HCT116 (cell line): ENCODE measurements around the gene KRT7. TPM values are rescaled to one million over a fixed set of nuclear protein-coding genes. Genes with fewer than 3 reads are reported as not detected.

Experiments
- ATAC-seq: fragments of 200-7000 bp; cut with Tn5 transposase; 2 replicates; pipeline ENCODE4 v1.9.1; 2020; ENCODE audit warnings: mild to moderate bottlenecking, moderate library complexity
- BruUV-seq: library from RNA; stranded (reverse); fragments of 400-500 nt; replicated peaks from 2 replicates; lab custom pipeline; 2021; lab: Mats Ljungman, UMichigan
- CTCF ChIA-PET: fragments of 300-600 bp; sonication (Branson Sonifier 250); formaldehyde crosslinking; loops from one replicate; lab custom pipeline; 2021; ENCODE audit warnings: antibody characterized with exemption; lab: Charles Lee
- POLR2A ChIA-PET: fragments of 300-600, 350-600 bp; sonication (Branson Sonifier 250); formaldehyde crosslinking; loops from one replicate; lab custom pipeline; 2021; ENCODE audit warnings: antibody characterized with exemption; lab: Charles Lee
- RAD21 ChIA-PET, 2 experiments: fragments of 300-600 bp; sonication (Branson Sonifier 250); formaldehyde crosslinking; loops; one replicate each; lab custom pipeline; 2023; ENCODE audit warnings: low total read pairs in 2 of 2; ENCODE audit not compliant: uncharacterized antibody in 2 of 2, unreplicated experiment in 2 of 2, low non-redundant PET in 1 of 2; lab: Charles Lee
- DNase-seq: peaks from one replicate; pipeline ENCODE4 v3.0.0-alpha.2; 2010; ENCODE audit warnings: low read depth, low spot score
- H2AFZ ChIP-seq: fragments of 200-600 bp; shearing (Covaris generic), sonication (generic); 2 replicates; pipeline ENCODE4 v1.6.1; 2017; ENCODE audit warnings: low read depth, mixed run types, mixed read lengths, antibody characterized with exemption, low read length; ENCODE audit not compliant: poor library complexity, severe bottlenecking
- H3K27ac ChIP-seq: 2 replicates; pipeline ENCODE4 v1.5.1; 2012; ENCODE audit warnings: low read depth, low read length
- H3K27me3 ChIP-seq: fragments of 200-600 bp; sonication (generic); 2 replicates; pipeline ENCODE4 v1.6.1; 2016; ENCODE audit warnings: mixed run types, low read length, mixed read lengths; ENCODE audit not compliant: insufficient read depth
- H3K36me3 ChIP-seq, 2 experiments: fragments of 200-500 bp in 1 of 2; fragments of 200-600 bp in 1 of 2; sonication (Bioruptor generic) in 1 of 2; sonication (generic) in 1 of 2; 2 replicates each; pipeline versions ENCODE4 v1.5.1 to v1.6.1; 2014 to 2016; ENCODE audit warnings: low read length in 2 of 2, inconsistent platforms in 1 of 2, mixed read lengths in 1 of 2, mixed run types in 1 of 2; ENCODE audit not compliant: insufficient read depth in 2 of 2, control insufficient read depth in 1 of 2
- H3K4me1 ChIP-seq, 2 experiments: fragments of 200-600 bp in 1 of 2; sonication (generic) in 1 of 2; 2 replicates each; pipeline versions ENCODE4 v1.5.1 to v1.6.1; 2012 to 2017; ENCODE audit warnings: low read length in 2 of 2, inconsistent platforms in 1 of 2, mild to moderate bottlenecking in 1 of 2, mixed read lengths in 1 of 2, mixed run types in 1 of 2, moderate library complexity in 1 of 2; ENCODE audit not compliant: insufficient read depth in 2 of 2, control insufficient read depth in 1 of 2
- H3K4me2 ChIP-seq: fragments of 200-600 bp; sonication (generic); 2 replicates; pipeline ENCODE4 v1.6.1; 2017; ENCODE audit warnings: mixed run types, low read length, mixed read lengths
- H3K4me3 ChIP-seq, 2 experiments: fragments of 200-600 bp in 1 of 2; sonication (generic) in 1 of 2; replicated peaks in 1 of 2; 2 replicates each; pipeline ENCODE4 v1.5.1; 2011 to 2016; ENCODE audit warnings: low read length in 2 of 2, control low read depth in 1 of 2, low read depth in 1 of 2, mild to moderate bottlenecking in 1 of 2, mixed read lengths in 1 of 2, mixed run types in 1 of 2
- H3K79me2 ChIP-seq: fragments of 200-600 bp; sonication (generic); 2 replicates; pipeline ENCODE4 v1.6.1; 2017; ENCODE audit warnings: mild to moderate bottlenecking, mixed run types, low read length, moderate library complexity, mixed read lengths; ENCODE audit not compliant: insufficient read depth
- H3K9ac ChIP-seq: fragments of 200-600 bp; sonication (generic); 2 replicates; pipeline ENCODE4 v1.6.1; 2016; ENCODE audit warnings: low read length, mixed read lengths
- H3K9me2 ChIP-seq: fragments of 200-600 bp; sonication (generic), shearing (Covaris generic); 2 replicates; pipeline ENCODE4 v1.6.1; 2017; ENCODE audit warnings: mixed run types, mild to moderate bottlenecking, moderate library complexity; ENCODE audit not compliant: insufficient read depth
- H3K9me3 ChIP-seq, 2 experiments: fragments of 200-500 bp in 1 of 2; fragments of 200-600 bp in 1 of 2; sonication (Bioruptor generic) in 1 of 2; sonication (generic) in 1 of 2; 2 replicates each; pipeline ENCODE4 v1.6.1; 2014 to 2017; ENCODE audit warnings: low read length in 2 of 2, mixed read lengths in 2 of 2, inconsistent platforms in 1 of 2, low read depth in 1 of 2, mild to moderate bottlenecking in 1 of 2, mixed run types in 1 of 2, moderate library complexity in 1 of 2; ENCODE audit not compliant: control insufficient read depth in 1 of 2, insufficient read depth in 1 of 2
- H4K20me1 ChIP-seq: fragments of 200-600 bp; sonication (generic), shearing (Covaris generic); 2 replicates; pipeline ENCODE4 v1.6.1; 2017; ENCODE audit warnings: mixed run types, mild to moderate bottlenecking, moderate library complexity; ENCODE audit not compliant: insufficient read depth
- CBX3 ChIP-seq: IDR thresholded peaks from 2 replicates; pipeline ENCODE4 v1.6.1; 2012; ENCODE audit warnings: low read depth
- CEBPB ChIP-seq: IDR thresholded peaks from 2 replicates; pipeline ENCODE4 v1.6.1; 2012; ENCODE audit warnings: low read depth
- CTCF ChIP-seq, 3 experiments: fragments of 200-600 bp in 1 of 3; sonication (generic) in 1 of 3; IDR thresholded peaks in 2 of 3; conservative IDR thresholded peaks in 1 of 3; 2 replicates each; pipeline ENCODE4 v1.5.1; 2012 to 2017; ENCODE audit warnings: low read depth in 2 of 3, low read length in 2 of 3, antibody characterized with exemption in 1 of 3, borderline replicate concordance in 1 of 3, control low read depth in 1 of 3, mild to moderate bottlenecking in 1 of 3, mixed read lengths in 1 of 3, mixed run types in 1 of 3, moderate library complexity in 1 of 3; ENCODE audit not compliant: insufficient read depth in 1 of 3
- EGR1 ChIP-seq: IDR thresholded peaks from 2 replicates; pipeline ENCODE4 v1.6.1; 2012; ENCODE audit warnings: low read depth
- EZH2 ChIP-seq: fragments of 200-600 bp; sonication (generic); IDR thresholded peaks from 2 replicates; pipeline ENCODE4 v1.6.1; 2017; ENCODE audit warnings: antibody characterized with exemption, mixed run types
- EZH2phosphoT487 ChIP-seq: fragments of 200-600 bp; IDR thresholded peaks from 2 replicates; pipeline ENCODE4 v1.6.1; 2018; ENCODE audit warnings: antibody characterized with exemption, borderline replicate concordance
- FOSL1 ChIP-seq: IDR thresholded peaks from 2 replicates; pipeline ENCODE4 v1.6.1; 2012; ENCODE audit warnings: low read depth
- JUND ChIP-seq: IDR thresholded peaks from 2 replicates; pipeline ENCODE4 v1.6.1; 2012
- MAX ChIP-seq: IDR thresholded peaks from 2 replicates; pipeline ENCODE4 v1.6.1; 2012
- POLR2A ChIP-seq: IDR thresholded peaks from 2 replicates; pipeline ENCODE4 v1.7.0; 2011; ENCODE audit warnings: borderline replicate concordance; ENCODE audit not compliant: insufficient read depth, insufficient read length; ENCODE audit errors: extremely low read depth
- POLR2AphosphoS5 ChIP-seq: IDR thresholded peaks from 2 replicates; pipeline ENCODE4 v1.6.1; 2011; ENCODE audit warnings: mild to moderate bottlenecking, low read depth, low read length, moderate library complexity
- RAD21 ChIP-seq: IDR thresholded peaks from 2 replicates; pipeline ENCODE4 v1.6.1; 2012; ENCODE audit warnings: low read depth, mild to moderate bottlenecking
- SIN3A ChIP-seq: IDR thresholded peaks from 2 replicates; pipeline ENCODE4 v1.6.1; 2012; ENCODE audit warnings: low read depth
- SP1 ChIP-seq: IDR thresholded peaks from 2 replicates; pipeline ENCODE4 v1.6.1; 2012; ENCODE audit warnings: low read depth
- SRF ChIP-seq: IDR thresholded peaks from 2 replicates; pipeline ENCODE4 v1.6.1; 2012; ENCODE audit warnings: low read depth
- YY1 ChIP-seq: IDR thresholded peaks from 2 replicates; pipeline ENCODE4 v1.6.1; 2011; ENCODE audit warnings: low read length, low read depth, moderate library complexity, mild to moderate bottlenecking; ENCODE audit not compliant: insufficient replicate concordance; ENCODE audit errors: extremely low read depth
- ZNF274 ChIP-seq: fragments of 200-500 bp; sonication (Bioruptor generic); IDR thresholded peaks from 2 replicates; pipeline ENCODE4 v1.6.1; 2014; ENCODE audit warnings: mild to moderate bottlenecking, low read depth, low read length, inconsistent platforms
- intact Hi-C: fragments of 100-400 bp; cut with micrococcal nuclease; formaldehyde crosslinking; loops from 2 replicates; pipeline ENCODE4 v1.10.0; 2022
- total RNA-seq: library from RNA; stranded (reverse); gene quantifications from one replicate; pipeline ENCODE4 v1.2.1, GENCODE V29; 2021; ENCODE audit not compliant: unreplicated experiment
- TF ChIP-seq, protein P1 (sequence below): IDR thresholded peaks from 2 replicates; pipeline ENCODE4 v1.6.1; 2012
- TF ChIP-seq, protein P2 (sequence below): IDR thresholded peaks from 2 replicates; pipeline ENCODE4 v1.6.1; 2011; ENCODE audit warnings: mild to moderate bottlenecking, low read length, moderate library complexity; ENCODE audit not compliant: insufficient replicate concordance; ENCODE audit errors: extremely low read depth

The KRT7 gene
- total RNA-seq, 1 experiment from 2014 or later, result 72.6 TPM

- no peaks in the 10 kb centered on the region for H3K9me3 ChIP-seq
- ATAC-seq, result no peak
- ChIA-PET RAD21 (no interaction called here), CTCF (interaction anchor here (0.8 to 1.7 kb wide), 3 partner anchors 11 to 39 kb away, joined by 3 to 4 read pairs (median 3); no protein-coding TSS in a partner anchor), POLR2A (interaction anchor here (0.9 to 1.7 kb wide), 3 partner anchors 16 to 40 kb away, joined by 3 to 4 read pairs (median 3); no protein-coding TSS in a partner anchor)
- no peaks in the 10 kb centered on the region for H3K79me2 ChIP-seq
- H3K9ac ChIP-seq, result peak overlapping the region; percentile 38
- H3K27ac ChIP-seq, result no peak overlapping the region
- no peaks in the 10 kb centered on the region for H4K20me1 ChIP-seq
- intact Hi-C loops, result no loop called here
- BruUV-seq, result no TSS peak
- DNase-seq, result no peak
- peaks cover 54 to 96% of the 10 kb centered on the region in 2 experiments for H3K4me1 ChIP-seq
- H3K9me2 ChIP-seq, result no peaks in the 10 kb centered on the region
- TF ChIP-seq, protein P1, sequence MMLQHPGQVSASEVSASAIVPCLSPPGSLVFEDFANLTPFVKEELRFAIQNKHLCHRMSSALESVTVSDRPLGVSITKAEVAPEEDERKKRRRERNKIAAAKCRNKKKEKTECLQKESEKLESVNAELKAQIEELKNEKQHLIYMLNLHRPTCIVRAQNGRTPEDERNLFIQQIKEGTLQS, result no peak
- TF ChIP-seq YY1 (no peak), ZNF274 (no peak), JUND (no peak), POLR2AphosphoS5 (no peak), CTCF (IDR thresholded peaks at IDR 0.05 in 2 of 3, conservative IDR thresholded peaks at IDR 0.05 in 1 of 3; ENCODE audit: borderline replicate concordance in 1 of 3, insufficient read depth in 1 of 3, low read depth in 2 of 3, low read length in 2 of 3) (no peak; a peak in 1 of 6 replicates), EZH2 (no peak), SP1 (no peak), SRF (no peak), CEBPB (no peak), POLR2A (no peak), EZH2phosphoT487 (no peak), EGR1 (no peak), SIN3A (no peak), CBX3 (no peak), MAX (no peak), RAD21 (no peak), FOSL1 (no peak)
- TF ChIP-seq, protein P2, sequence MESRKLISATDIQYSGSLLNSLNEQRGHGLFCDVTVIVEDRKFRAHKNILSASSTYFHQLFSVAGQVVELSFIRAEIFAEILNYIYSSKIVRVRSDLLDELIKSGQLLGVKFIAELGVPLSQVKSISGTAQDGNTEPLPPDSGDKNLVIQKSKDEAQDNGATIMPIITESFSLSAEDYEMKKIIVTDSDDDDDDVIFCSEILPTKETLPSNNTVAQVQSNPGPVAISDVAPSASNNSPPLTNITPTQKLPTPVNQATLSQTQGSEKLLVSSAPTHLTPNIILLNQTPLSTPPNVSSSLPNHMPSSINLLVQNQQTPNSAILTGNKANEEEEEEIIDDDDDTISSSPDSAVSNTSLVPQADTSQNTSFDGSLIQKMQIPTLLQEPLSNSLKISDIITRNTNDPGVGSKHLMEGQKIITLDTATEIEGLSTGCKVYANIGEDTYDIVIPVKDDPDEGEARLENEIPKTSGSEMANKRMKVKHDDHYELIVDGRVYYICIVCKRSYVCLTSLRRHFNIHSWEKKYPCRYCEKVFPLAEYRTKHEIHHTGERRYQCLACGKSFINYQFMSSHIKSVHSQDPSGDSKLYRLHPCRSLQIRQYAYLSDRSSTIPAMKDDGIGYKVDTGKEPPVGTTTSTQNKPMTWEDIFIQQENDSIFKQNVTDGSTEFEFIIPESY, result no peak
- H3K27me3 ChIP-seq, result no peaks in the 10 kb centered on the region; the same call in 1 of the 2 replicates
- H3K4me2 ChIP-seq, result peak overlapping the region; percentile 49
- H3K4me3 ChIP-seq, result no peak overlapping the region
- H2AFZ ChIP-seq, result no peak overlapping the region
- H3K36me3 ChIP-seq, result no peaks in the 10 kb centered on the region
Observed at GRCh38 chr12:52187206-52187605, 45.8 kb upstream of the KRT7 start.
